Smooth muscle cell (in vitro differentiated cells): Measurements from ENCODE around the gene EEA1. TPM values are rescaled to one million over a fixed set of nuclear protein-coding genes. Genes with fewer than 3 reads are reported as not detected.

ENCODE experiments used
- DNase-seq: peaks from one replicate; lab custom pipeline; 2025; ENCODE audit not compliant: unreplicated experiment; lab: John Stamatoyannopoulos, UW
- H2AFZ ChIP-seq: fragments of 200-600 bp; sonication (generic); 2 replicates; pipeline ENCODE4 v1.6.0; 2016; ENCODE audit warnings: antibody characterized with exemption, low read depth, mild to moderate bottlenecking
- H3F3A ChIP-seq: fragments of 200-600 bp; sonication (generic); 2 replicates; pipeline ENCODE4 v1.6.0; 2017; ENCODE audit warnings: antibody characterized with exemption, low read depth
- H3K27ac ChIP-seq: fragments of 200-600 bp; sonication (generic); 2 replicates; pipeline ENCODE4 v1.5.1; 2016; ENCODE audit warnings: low read depth, mild to moderate bottlenecking
- H3K27me3 ChIP-seq: fragments of 200-600 bp; sonication (generic); 2 replicates; pipeline ENCODE4 v1.6.1; 2016; ENCODE audit warnings: low read depth, mild to moderate bottlenecking
- H3K36me3 ChIP-seq: fragments of 200-600 bp; sonication (generic); 2 replicates; pipeline ENCODE4 v1.5.1; 2016; ENCODE audit warnings: low read depth
- H3K4me1 ChIP-seq: fragments of 200-600 bp; sonication (generic); 2 replicates; pipeline ENCODE4 v1.5.1; 2016; ENCODE audit warnings: low read depth
- H3K4me2 ChIP-seq: fragments of 200-600 bp; sonication (generic); 2 replicates; pipeline ENCODE4 v1.6.0; 2016; ENCODE audit warnings: mild to moderate bottlenecking
- H3K4me3 ChIP-seq: fragments of 200-600 bp; sonication (generic); 2 replicates; pipeline ENCODE4 v1.5.1; 2016; ENCODE audit warnings: mild to moderate bottlenecking
- H3K79me2 ChIP-seq: fragments of 200-600 bp; sonication (generic); 2 replicates; pipeline ENCODE4 v1.6.0; 2016; ENCODE audit warnings: low read depth, mild to moderate bottlenecking
- H3K9ac ChIP-seq: fragments of 200-600 bp; sonication (generic); 2 replicates; pipeline ENCODE4 v1.6.0; 2016; ENCODE audit warnings: low read depth
- H3K9me3 ChIP-seq: fragments of 200-600 bp; sonication (generic); replicated peaks from 2 replicates; pipeline ENCODE4 v1.5.1; 2016; ENCODE audit warnings: low read depth
- H4K20me1 ChIP-seq: fragments of 200-600 bp; sonication (generic); 2 replicates; pipeline ENCODE4 v1.6.0; 2016; ENCODE audit warnings: low read depth
- CTCF ChIP-seq: fragments of 200-600 bp; sonication (generic); IDR thresholded peaks from 2 replicates; pipeline ENCODE4 v1.5.1; 2017; ENCODE audit warnings: borderline replicate concordance, mild to moderate bottlenecking, antibody characterized with exemption; ENCODE audit not compliant: insufficient read depth, poor library complexity, severe bottlenecking
- WGBS: methylation state at CpG from one replicate; pipeline ENCODE4 v1.1.7; 2016; ENCODE audit warnings: low lambda C conversion rate; 5-methylcytosine and 5-hydroxymethylcytosine counted together
- polyA plus RNA-seq: library from polyadenylated mRNA; unstranded; fragments of >200 nt; fragmentation: Nextera tagmentation; extraction: Ambion mirVana; gene quantifications from 2 replicates; pipeline ENCODE4 v1.2.1, GENCODE V29; 2016
- total RNA-seq: library from RNA; depleted of rRNA; stranded (reverse); fragments of >200 nt; gene quantifications from 2 replicates; pipeline ENCODE4 v1.2.3, GENCODE V29; 2014

Gene EEA1
- total and polyA plus RNA-seq, 2 experiments from 2014 or later: 25.1 to 29.0 TPM

- Histone ChIP-seq H3K9ac (peak overlapping the region; percentile 71), H3K4me3 (no peak overlapping the region), H3K36me3 (no peaks in the 10 kb centered on the region), H2AFZ (no peak overlapping the region), H3K4me2 (peak overlapping the region; percentile 46), H3K79me2 (peaks cover 74% of the 10 kb centered on the region), H3F3A (peaks cover 17% of the 10 kb centered on the region), H3K9me3 (no peaks in the 10 kb centered on the region), H4K20me1 (peaks cover under 1% of the 10 kb centered on the region), H3K27me3 (no peaks in the 10 kb centered on the region), H3K27ac (peak overlapping the region; percentile 96), H3K4me1 (peaks cover 8% of the 10 kb centered on the region)
- no peak for TF ChIP-seq CTCF
- no peak for DNase-seq
Observed at GRCh38 chr12:92898755-92899154, 30.3 kb downstream of the EEA1 start.

- Histone ChIP-seq H3K79me2 (peaks cover 74% of the 10 kb centered on the region), H3K27ac (peak overlapping the region; percentile 96), H3K9ac (no peak overlapping the region), H4K20me1 (peaks cover 8% of the 10 kb centered on the region), H3K4me1 (peaks cover 8% of the 10 kb centered on the region), H3K27me3 (no peaks in the 10 kb centered on the region), H3K36me3 (no peaks in the 10 kb centered on the region), H2AFZ (no peak overlapping the region), H3K4me2 (no peak overlapping the region), H3K4me3 (no peak overlapping the region), H3F3A (peaks cover 17% of the 10 kb centered on the region), H3K9me3 (no peaks in the 10 kb centered on the region)
- no peak for TF ChIP-seq CTCF
- WGBS: 96% methylated on average over 5 of the region's 5 CpGs
- no peak for DNase-seq
Observed at GRCh38 chr12:92897844-92898243, 31.3 kb downstream of the EEA1 start.

GRCh38 chr12:92890601-92891106 lies 38.4 kb downstream of the EEA1 start:
- H3F3A ChIP-seq: no peaks in the 10 kb centered on the region
- no peak overlapping the region for H3K27ac ChIP-seq
- no peak overlapping the region for H3K4me2 ChIP-seq
- no peak overlapping the region for H2AFZ ChIP-seq
- no peaks in the 10 kb centered on the region for H3K4me1 ChIP-seq
- no peak for DNase-seq
- no peaks in the 10 kb centered on the region for H3K9me3 ChIP-seq
- peaks cover 21% of the 10 kb centered on the region for H4K20me1 ChIP-seq
- H3K79me2 ChIP-seq: peaks cover 23% of the 10 kb centered on the region
- TF ChIP-seq CTCF: no peak
- no peak overlapping the region for H3K4me3 ChIP-seq
- H3K36me3 ChIP-seq: no peaks in the 10 kb centered on the region
- H3K9ac ChIP-seq: no peak overlapping the region
- no peaks in the 10 kb centered on the region for H3K27me3 ChIP-seq
- WGBS: 86% methylated on average over 3 of the region's 3 CpGs

- Histone ChIP-seq H3K4me1 (no peaks in the 10 kb centered on the region), H3F3A (no peaks in the 10 kb centered on the region), H3K36me3 (no peaks in the 10 kb centered on the region), H3K9me3 (no peaks in the 10 kb centered on the region), H3K27me3 (no peaks in the 10 kb centered on the region), H2AFZ (no peak overlapping the region), H3K4me3 (no peak overlapping the region), H4K20me1 (no peaks in the 10 kb centered on the region), H3K4me2 (no peak overlapping the region), H3K27ac (no peak overlapping the region), H3K79me2 (no peaks in the 10 kb centered on the region), H3K9ac (no peak overlapping the region)
- WGBS: no CpG with 5 or more reads among the region's 2 CpGs
- DNase-seq: no peak
- TF ChIP-seq CTCF: no peak
Observed at GRCh38 chr12:92886131-92886530, 43.0 kb downstream of the EEA1 start.
